IMR-90 (cell line): Measurements from ENCODE around the gene SWAP70. TPM values are rescaled to one million over a fixed set of nuclear protein-coding genes. Genes with fewer than 3 reads are reported as not detected.

ENCODE experiments used
- ATAC-seq: fragments of 200-7000 bp; cut with Tn5 transposase; 2 replicates; pipeline ENCODE4 v1.9.1; 2020; ENCODE audit warnings: low read depth, mild to moderate bottlenecking, moderate library complexity
- BruUV-seq: library from RNA; stranded (reverse); fragments of 400-500 nt; replicated peaks from 2 replicates; lab custom pipeline; 2021; lab: Mats Ljungman, UMichigan
- CTCF ChIA-PET: fragments of 300-600 bp; formaldehyde crosslinking; extraction: SDS; loops from one replicate; lab custom pipeline; 2021; ENCODE audit warnings: antibody characterized with exemption; lab: Yijun Ruan, JAX
- POLR2A ChIA-PET: fragments of 300-600 bp; sonication (Branson Sonifier 250); formaldehyde crosslinking; loops from one replicate; lab custom pipeline; 2022; ENCODE audit warnings: antibody characterized with exemption; ENCODE audit not compliant: unreplicated experiment; lab: Charles Lee
- DNase-seq: peaks from one replicate; pipeline ENCODE4 v3.0.0; 2013
- H2AFZ ChIP-seq: replicated peaks from 2 replicates; pipeline ENCODE3; 2013; ENCODE audit warnings: low read length, mild to moderate bottlenecking; ENCODE audit not compliant: poor library complexity
- H2AK5ac ChIP-seq: 2 replicates; pipeline ENCODE4 v1.6.1; 2013; ENCODE audit warnings: low read depth, low read length, inconsistent platforms
- H2AK9ac ChIP-seq: replicated peaks from 2 replicates; pipeline ENCODE3; 2013; ENCODE audit warnings: mild to moderate bottlenecking, low read depth, low read length, moderate library complexity; ENCODE audit not compliant: poor library complexity
- H2BK120ac ChIP-seq: 2 replicates; pipeline ENCODE4 v1.6.1; 2013; ENCODE audit warnings: low read depth, low read length, inconsistent platforms
- H2BK15ac ChIP-seq: 3 replicates; pipeline ENCODE4 v1.6.1; 2013; ENCODE audit warnings: low read depth, low read length, inconsistent platforms
- H2BK20ac ChIP-seq: 2 replicates; pipeline ENCODE4 v1.6.1; 2013; ENCODE audit warnings: low read depth, mild to moderate bottlenecking, inconsistent platforms, low read length, moderate library complexity
- H2BK5ac ChIP-seq: 2 replicates; pipeline ENCODE4 v1.6.1; 2013; ENCODE audit warnings: mild to moderate bottlenecking, low read depth, low read length, inconsistent platforms; ENCODE audit not compliant: poor library complexity, severe bottlenecking
- H3K14ac ChIP-seq: replicated peaks from 2 replicates; pipeline ENCODE4 v1.6.1; 2013; ENCODE audit warnings: low read depth, low read length, inconsistent platforms
- H3K18ac ChIP-seq: 2 replicates; pipeline ENCODE4 v1.6.1; 2013; ENCODE audit warnings: low read depth, low read length, control low read depth
- H3K23ac ChIP-seq: 2 replicates; pipeline ENCODE4 v1.6.1; 2013; ENCODE audit warnings: low read depth, low read length, inconsistent platforms
- H3K27ac ChIP-seq: 2 replicates; pipeline ENCODE4 v1.5.1; 2013; ENCODE audit warnings: mild to moderate bottlenecking, control low read depth, low read length; ENCODE audit not compliant: insufficient read depth
- H3K27me3 ChIP-seq: 2 replicates; pipeline ENCODE4 v1.6.1; 2013; ENCODE audit warnings: low read length; ENCODE audit not compliant: control insufficient read depth, insufficient read depth
- H3K36me3 ChIP-seq: 2 replicates; pipeline ENCODE4 v1.6.1; 2013; ENCODE audit warnings: low read length, mixed read lengths; ENCODE audit not compliant: control insufficient read depth, insufficient read depth
- H3K4ac ChIP-seq: 2 replicates; pipeline ENCODE4 v1.6.1; 2013; ENCODE audit warnings: low read depth, low read length, inconsistent platforms
- H3K4me1 ChIP-seq: 2 replicates; pipeline ENCODE4 v1.6.1; 2013; ENCODE audit warnings: low read length, mixed read lengths; ENCODE audit not compliant: control insufficient read depth, insufficient read depth
- H3K4me2 ChIP-seq: 2 replicates; pipeline ENCODE4 v1.6.1; 2013; ENCODE audit warnings: low read depth, mild to moderate bottlenecking, control low read depth, low read length, moderate library complexity
- H3K4me3 ChIP-seq: 2 replicates; pipeline ENCODE4 v1.5.1; 2013; ENCODE audit warnings: low read depth, mild to moderate bottlenecking, control low read depth, low read length, moderate library complexity; ENCODE audit not compliant: insufficient read depth
- H3K56ac ChIP-seq: 2 replicates; pipeline ENCODE4 v1.6.1; 2013; ENCODE audit warnings: low read length, inconsistent platforms; ENCODE audit not compliant: insufficient read depth; ENCODE audit errors: extremely low read depth
- H3K79me1 ChIP-seq, 2 experiments: 2 replicates each; pipeline ENCODE4 v1.6.1; 2013; ENCODE audit warnings: low read length in 2 of 2, inconsistent platforms in 1 of 2, low read depth in 1 of 2
- H3K9ac ChIP-seq: 2 replicates; pipeline ENCODE4 v1.6.1; 2013; ENCODE audit warnings: low read depth, low read length, control low read depth
- H3K9me1 ChIP-seq: 2 replicates; pipeline ENCODE4 v1.6.1; 2013; ENCODE audit warnings: low read length, inconsistent platforms; ENCODE audit not compliant: insufficient read depth
- H3K9me3 ChIP-seq: 2 replicates; pipeline ENCODE4 v1.6.1; 2013; ENCODE audit warnings: low read length; ENCODE audit not compliant: control insufficient read depth, insufficient read depth
- H4K20me1 ChIP-seq: 2 replicates; pipeline ENCODE4 v1.6.1; 2013; ENCODE audit warnings: low read length, inconsistent platforms; ENCODE audit not compliant: insufficient read depth
- H4K5ac ChIP-seq: 2 replicates; pipeline ENCODE4 v1.6.1; 2013; ENCODE audit warnings: mild to moderate bottlenecking, low read depth, low read length, control low read depth
- H4K8ac ChIP-seq, 2 experiments: 2 replicates each; pipeline ENCODE4 v1.6.1; 2013; ENCODE audit warnings: low read depth in 2 of 2, low read length in 2 of 2, control low read depth in 1 of 2, inconsistent platforms in 1 of 2
- H4K91ac ChIP-seq: 2 replicates; pipeline ENCODE4 v1.6.1; 2013; ENCODE audit warnings: low read depth, low read length, inconsistent platforms; ENCODE audit not compliant: insufficient read depth
- BHLHE40 ChIP-seq: fragments of 150-350 bp; IDR thresholded peaks from 2 replicates; pipeline ENCODE4 v1.6.1; 2016; ENCODE audit warnings: mild to moderate bottlenecking, low read depth, low read length
- CEBPB ChIP-seq: IDR thresholded peaks from 2 replicates; pipeline ENCODE4 v1.6.1; 2012; ENCODE audit warnings: low read depth, low read length, improper control_type of control experiment
- MAFK ChIP-seq: IDR thresholded peaks from 2 replicates; pipeline ENCODE4 v1.6.1; 2012; ENCODE audit warnings: low read depth, low read length, improper control_type of control experiment
- MAZ ChIP-seq: IDR thresholded peaks from 2 replicates; pipeline ENCODE4 v1.6.1; 2012; ENCODE audit warnings: low read depth, mild to moderate bottlenecking, low read length, improper control_type of control experiment, moderate library complexity, borderline replicate concordance
- MXI1 ChIP-seq: IDR thresholded peaks from 2 replicates; pipeline ENCODE4 v1.6.1; 2012; ENCODE audit warnings: low read depth, mild to moderate bottlenecking, low read length, moderate library complexity, borderline replicate concordance
- NFE2L2 ChIP-seq: fragments of 150-350 bp; IDR thresholded peaks from 2 replicates; pipeline ENCODE4 v1.6.1; 2016; ENCODE audit warnings: low read depth, mild to moderate bottlenecking, low read length
- POLR2A ChIP-seq: IDR thresholded peaks from 2 replicates; pipeline ENCODE4 v1.6.1; 2012; ENCODE audit warnings: mild to moderate bottlenecking, low read depth, low read length
- RAD21 ChIP-seq: IDR thresholded peaks from 2 replicates; pipeline ENCODE4 v1.6.1; 2012; ENCODE audit warnings: low read length, improper control_type of control experiment
- SMC3 ChIP-seq: fragments of 150-350 bp; IDR thresholded peaks from 2 replicates; pipeline ENCODE4 v1.6.1; 2016; ENCODE audit warnings: low read depth, mild to moderate bottlenecking, antibody characterized with exemption, low read length, moderate library complexity
- WGBS, 2 experiments: methylation state at CpG; one replicate each; pipeline versions ENCODE4 v1.1.5 to v1.1.7; 2013; ENCODE audit warnings: missing lambda C conversion rate in 2 of 2; ENCODE audit not compliant: insufficient read length in 1 of 2; ENCODE audit errors: extremely low coverage in 2 of 2; 5-methylcytosine and 5-hydroxymethylcytosine counted together
- dilution Hi-C: fragments of 300-500 bp; cut with HindIII; formaldehyde crosslinking; loops from one replicate; pipeline ENCODE4 v1.14.3; 2018; ENCODE audit warnings: low sequenced_read_pairs; ENCODE audit not compliant: unreplicated experiment
- in situ Hi-C: fragments of 300-500 bp; cut with MboI; formaldehyde crosslinking; loops from 3 replicates; pipeline ENCODE4 v1.14.3; 2019; ENCODE audit warnings: low sequenced_read_pairs, inconsistent platforms, mixed read lengths
- intact Hi-C: fragments of 100-400 bp; cut with micrococcal nuclease; formaldehyde crosslinking; loops from 2 replicates; pipeline ENCODE4 v1.10.0; 2022
- polyA plus RNA-seq, 3 experiments: library from polyadenylated mRNA; depleted of rRNA; stranded (reverse); fragments of >200 nt; gene quantifications; 2 replicates each; pipeline ENCODE4 v1.2.3, GENCODE V29; 2012; ENCODE audit warnings: low replicate concordance in 1 of 3
- total RNA-seq: library from RNA; depleted of rRNA; stranded (reverse); fragments of >200 nt; gene quantifications from 2 replicates; pipeline ENCODE4 v1.2.3, GENCODE V29; 2012
- TF ChIP-seq, protein P1 (sequence below): conservative IDR thresholded peaks from 2 replicates; pipeline ENCODE4 v1.5.1; 2012; ENCODE audit warnings: mild to moderate bottlenecking, low read depth, low read length, improper control_type of control experiment

The SWAP70 gene
- total and polyA plus RNA-seq, 2 of the 4 experiments (the other 2 are of a cell fraction) = 15.5 to 19.9 TPM

- Histone ChIP-seq H4K8ac (no peak overlapping the region), H2BK120ac (no peak overlapping the region), H3K79me1 (no peaks in the 10 kb centered on the region), H4K20me1 (no peaks in the 10 kb centered on the region), H3K4ac (no peak overlapping the region), H3K4me3 (no peak overlapping the region), H4K91ac (no peak overlapping the region), H3K9me3 (0 out of 2 replicates have a peak, but pooled peaks cover 5% of the 10 kb centered on the region), H2AFZ (no peak overlapping the region), H3K9me1 (no peaks in the 10 kb centered on the region), H3K27me3 (no peaks in the 10 kb centered on the region), H4K5ac (no peak overlapping the region), H3K36me3 (no peaks in the 10 kb centered on the region), H2BK20ac (no peak overlapping the region), H3K27ac (no peak overlapping the region), H3K56ac (no peak overlapping the region), H3K23ac (no peak overlapping the region), H2BK5ac (no peak overlapping the region), H3K4me1 (no peaks in the 10 kb centered on the region), H3K4me2 (no peak overlapping the region), H2AK5ac (no peak overlapping the region), H2BK15ac (no peak overlapping the region), H2AK9ac (no peak overlapping the region), H3K14ac (no peak overlapping the region), H3K9ac (no peak overlapping the region), H3K18ac (no peak overlapping the region)
- WGBS, 2 experiments = no CpG with 5 or more reads among the region's 2 CpGs
- dilution Hi-C loops = no loop called here
- intact Hi-C loops = no loop called here
- BruUV-seq = no TSS peak
- TF ChIP-seq, protein P1, sequence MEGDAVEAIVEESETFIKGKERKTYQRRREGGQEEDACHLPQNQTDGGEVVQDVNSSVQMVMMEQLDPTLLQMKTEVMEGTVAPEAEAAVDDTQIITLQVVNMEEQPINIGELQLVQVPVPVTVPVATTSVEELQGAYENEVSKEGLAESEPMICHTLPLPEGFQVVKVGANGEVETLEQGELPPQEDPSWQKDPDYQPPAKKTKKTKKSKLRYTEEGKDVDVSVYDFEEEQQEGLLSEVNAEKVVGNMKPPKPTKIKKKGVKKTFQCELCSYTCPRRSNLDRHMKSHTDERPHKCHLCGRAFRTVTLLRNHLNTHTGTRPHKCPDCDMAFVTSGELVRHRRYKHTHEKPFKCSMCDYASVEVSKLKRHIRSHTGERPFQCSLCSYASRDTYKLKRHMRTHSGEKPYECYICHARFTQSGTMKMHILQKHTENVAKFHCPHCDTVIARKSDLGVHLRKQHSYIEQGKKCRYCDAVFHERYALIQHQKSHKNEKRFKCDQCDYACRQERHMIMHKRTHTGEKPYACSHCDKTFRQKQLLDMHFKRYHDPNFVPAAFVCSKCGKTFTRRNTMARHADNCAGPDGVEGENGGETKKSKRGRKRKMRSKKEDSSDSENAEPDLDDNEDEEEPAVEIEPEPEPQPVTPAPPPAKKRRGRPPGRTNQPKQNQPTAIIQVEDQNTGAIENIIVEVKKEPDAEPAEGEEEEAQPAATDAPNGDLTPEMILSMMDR = no peak
- TF ChIP-seq MXI1 (no peak), RAD21 (no peak), SMC3 (no peak), POLR2A (no peak), BHLHE40 (no peak), MAFK (no peak), CEBPB (no peak), NFE2L2 (no peak), MAZ (no peak)
- ATAC-seq (no peak), DNase-seq (no peak)
- in situ Hi-C loops = no loop called here
- POLR2A ChIA-PET = no interaction called here
- CTCF ChIA-PET = no interaction called here
Observed at GRCh38 chr11:9653871-9654270, 10.0 kb upstream of the SWAP70 start.
